K562 (cell line): ENCODE results near the gene PIH1D1. TPM values are rescaled to one million over a fixed set of nuclear protein-coding genes. Genes with fewer than 3 reads are reported as not detected.

Source experiments
- JUNB ChIP-seq: fragments of 450-650 bp; formaldehyde crosslinking; conservative IDR thresholded peaks from 2 replicates; pipeline ENCODE4 v1.4.0; 2020; ENCODE audit warnings: mild to moderate bottlenecking
- ZKSCAN1 ChIP-seq: fragments of 150-350 bp; IDR thresholded peaks from 2 replicates; pipeline ENCODE4 v1.6.1; 2016; ENCODE audit warnings: low read depth, low read length
- polyA plus RNA-seq, 8 experiments: library from polyadenylated mRNA; depleted of rRNA in 4 of 8; stranded (reverse) in 5 of 8; unstranded in 3 of 8; fragments of >200 nt; fragmentation: Nextera tagmentation in 2 of 8; fragmentation: Illumina TruSeq in 1 of 8; extraction: Ambion mirVana in 2 of 8; extraction: Trizol in 1 of 8; gene quantifications; 2 replicates each; pipeline versions ENCODE4 v1.2.1 to v1.2.3, GENCODE V29; 2011 to 2014; ENCODE audit warnings: inconsistent platforms in 1 of 8, missing spikeins in 1 of 8
- total RNA-seq, 7 experiments: library from RNA; depleted of rRNA in 6 of 7; stranded (reverse); fragments of >200 nt in 6 of 7; fragmentation: Illumina TruSeq in 2 of 7; extraction: Trizol in 2 of 7; gene quantifications; 2 replicates each; pipeline versions ENCODE4 v1.2.1 to v1.2.3, GENCODE V29; 2011 to 2021; ENCODE audit warnings: low replicate concordance in 1 of 7
- TF ChIP-seq, protein P1 (sequence below), 2 experiments: fragments of 450-650 bp; IDR thresholded peaks; 2 replicates each; pipeline ENCODE4 v1.6.1; 2016; ENCODE audit warnings: mild to moderate bottlenecking in 2 of 2, borderline replicate concordance in 1 of 2, low read depth in 1 of 2, moderate library complexity in 1 of 2
- TF ChIP-seq, protein P2 (sequence below), 2 experiments: fragments of 450-650 bp; IDR thresholded peaks; 2 replicates each; pipeline ENCODE4 v1.6.1; 2016
- TF ChIP-seq, protein P3 (sequence below), 2 experiments: fragments of 450-650 bp in 1 of 2; sonication (generic) in 1 of 2; formaldehyde crosslinking in 1 of 2; IDR thresholded peaks; 2 replicates each; pipeline versions ENCODE4 v1.7.1 to v1.9.0; 2016 to 2022; ENCODE audit warnings: inconsistent platforms in 1 of 2, mild to moderate bottlenecking in 1 of 2, missing genetic modification reagents in 1 of 2

Gene PIH1D1
- total and polyA plus RNA-seq, 9 of the 15 experiments (the other 6 are each of a cell fraction or from before 2014, with no cell fraction given), result 26.5 to 224 (median 137) TPM

DNA sequence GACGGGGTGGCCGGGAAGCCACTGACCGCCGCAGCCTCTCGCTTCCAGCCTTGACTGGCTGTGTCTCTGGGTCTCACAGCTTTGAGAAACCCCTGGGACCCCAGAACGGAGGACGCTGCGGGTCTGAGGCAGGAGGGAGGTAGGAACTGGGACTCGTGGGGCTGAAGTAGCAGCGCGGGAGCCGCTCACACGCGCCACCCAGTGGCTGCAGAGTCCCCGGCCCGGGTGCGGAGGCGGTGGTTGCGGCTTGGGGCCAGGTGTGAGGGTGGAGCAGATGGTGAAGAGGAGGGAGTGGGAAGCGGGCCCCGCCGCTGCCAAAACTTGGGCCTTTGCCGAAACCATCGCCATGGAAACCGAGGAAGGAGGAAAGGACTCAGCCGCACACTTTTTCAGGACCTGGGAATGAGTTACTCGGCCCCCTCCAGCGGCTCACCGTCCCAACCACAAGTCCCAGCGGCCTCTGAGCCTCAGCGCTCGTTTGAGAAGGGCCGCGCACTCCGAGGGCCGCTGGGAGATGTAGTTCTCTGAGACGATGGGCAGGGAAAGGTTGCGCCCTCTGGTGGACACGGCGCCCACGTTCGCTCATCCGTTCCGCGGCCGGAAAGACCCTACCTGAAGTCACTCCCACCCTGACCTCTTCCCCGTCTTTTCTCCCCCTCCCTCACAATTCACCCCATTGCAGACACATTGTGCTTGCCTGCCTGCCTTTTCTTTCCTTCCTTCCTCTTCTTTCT, 8.1 kb downstream of the PIH1D1 start (continued):
- TF ChIP-seq, protein P1, sequence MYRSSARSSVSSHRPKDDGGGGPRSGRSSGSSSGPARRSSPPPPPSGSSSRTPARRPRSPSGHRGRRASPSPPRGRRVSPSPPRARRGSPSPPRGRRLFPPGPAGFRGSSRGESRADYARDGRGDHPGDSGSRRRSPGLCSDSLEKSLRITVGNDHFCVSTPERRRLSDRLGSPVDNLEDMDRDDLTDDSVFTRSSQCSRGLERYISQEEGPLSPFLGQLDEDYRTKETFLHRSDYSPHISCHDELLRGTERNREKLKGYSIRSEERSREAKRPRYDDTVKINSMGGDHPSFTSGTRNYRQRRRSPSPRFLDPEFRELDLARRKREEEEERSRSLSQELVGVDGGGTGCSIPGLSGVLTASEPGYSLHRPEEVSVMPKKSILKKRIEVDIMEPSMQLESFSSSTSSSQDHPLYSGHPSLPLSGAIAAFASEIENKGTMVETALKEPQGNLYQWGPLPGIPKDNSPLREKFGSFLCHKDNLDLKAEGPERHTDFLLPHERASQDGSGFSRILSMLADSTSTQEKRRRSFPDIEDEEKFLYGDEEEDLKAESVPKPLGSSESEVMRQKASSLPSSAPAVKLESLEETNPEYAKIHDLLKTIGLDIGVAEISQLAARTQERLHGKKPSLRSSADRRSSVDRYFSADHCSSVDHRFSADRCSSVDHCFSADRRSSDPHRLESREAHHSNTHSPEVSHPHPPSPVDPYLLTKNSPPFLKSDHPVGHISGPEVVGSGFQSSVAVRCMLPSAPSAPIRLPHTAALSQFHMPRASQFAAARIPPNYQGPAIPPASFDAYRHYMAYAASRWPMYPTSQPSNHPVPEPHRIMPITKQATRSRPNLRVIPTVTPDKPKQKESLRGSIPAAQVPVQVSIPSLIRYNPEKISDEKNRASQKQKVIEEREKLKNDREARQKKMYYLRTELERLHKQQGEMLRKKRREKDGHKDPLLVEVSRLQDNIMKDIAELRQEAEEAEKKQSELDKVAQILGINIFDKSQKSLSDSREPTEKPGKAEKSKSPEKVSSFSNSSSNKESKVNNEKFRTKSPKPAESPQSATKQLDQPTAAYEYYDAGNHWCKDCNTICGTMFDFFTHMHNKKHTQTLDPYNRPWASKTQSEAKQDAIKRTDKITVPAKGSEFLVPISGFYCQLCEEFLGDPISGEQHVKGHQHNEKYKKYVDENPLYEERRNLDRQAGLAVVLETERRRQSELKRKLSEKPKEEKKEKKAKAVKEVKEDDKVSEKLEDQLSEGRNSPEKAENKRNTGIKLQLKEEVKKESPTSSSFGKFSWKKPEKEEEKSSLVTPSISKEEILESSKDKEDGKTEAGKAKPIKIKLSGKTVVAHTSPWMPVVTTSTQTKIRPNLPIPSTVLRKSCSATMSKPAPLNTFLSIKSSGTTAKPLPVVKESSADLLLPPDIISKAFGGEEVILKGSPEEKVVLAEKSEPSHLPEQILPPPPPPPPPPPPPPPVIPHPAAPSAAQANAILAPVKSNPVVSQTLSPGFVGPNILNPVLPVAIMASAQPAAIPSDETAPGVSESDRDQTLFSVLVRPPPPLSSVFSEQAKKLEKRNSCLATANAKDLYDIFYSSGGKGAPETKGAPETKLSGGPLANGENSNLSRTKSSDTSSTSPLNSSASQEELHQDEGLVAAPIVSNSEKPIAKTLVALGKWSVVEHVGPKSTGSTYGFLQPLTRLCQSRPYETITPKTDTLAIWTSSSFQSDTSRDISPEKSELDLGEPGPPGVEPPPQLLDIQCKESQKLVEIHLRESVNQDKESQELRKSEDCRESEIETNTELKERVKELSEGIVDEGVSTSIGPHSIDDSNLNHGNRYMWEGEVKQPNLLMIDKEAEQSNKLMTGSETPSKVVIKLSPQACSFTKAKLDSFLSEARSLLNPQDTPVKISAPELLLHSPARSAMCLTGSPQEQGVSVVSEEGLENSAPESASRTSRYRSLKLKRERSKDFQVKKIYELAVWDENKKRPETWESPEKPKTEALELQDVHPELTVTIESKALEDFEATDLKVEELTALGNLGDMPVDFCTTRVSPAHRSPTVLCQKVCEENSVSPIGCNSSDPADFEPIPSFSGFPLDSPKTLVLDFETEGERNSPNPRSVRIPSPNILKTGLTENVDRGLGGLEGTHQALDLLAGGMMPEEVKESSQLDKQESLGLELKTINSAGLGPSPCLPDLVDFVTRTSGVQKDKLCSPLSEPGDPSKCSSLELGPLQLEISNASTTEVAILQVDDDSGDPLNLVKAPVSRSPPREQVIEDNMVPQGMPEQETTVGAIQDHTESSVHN (IDR thresholded peaks at IDR 0.05; ENCODE audit: borderline replicate concordance in 1 of 2, low read depth in 1 of 2), result no peak
- TF ChIP-seq JUNB (no peak), ZKSCAN1 (no peak)
- TF ChIP-seq, protein P2, sequence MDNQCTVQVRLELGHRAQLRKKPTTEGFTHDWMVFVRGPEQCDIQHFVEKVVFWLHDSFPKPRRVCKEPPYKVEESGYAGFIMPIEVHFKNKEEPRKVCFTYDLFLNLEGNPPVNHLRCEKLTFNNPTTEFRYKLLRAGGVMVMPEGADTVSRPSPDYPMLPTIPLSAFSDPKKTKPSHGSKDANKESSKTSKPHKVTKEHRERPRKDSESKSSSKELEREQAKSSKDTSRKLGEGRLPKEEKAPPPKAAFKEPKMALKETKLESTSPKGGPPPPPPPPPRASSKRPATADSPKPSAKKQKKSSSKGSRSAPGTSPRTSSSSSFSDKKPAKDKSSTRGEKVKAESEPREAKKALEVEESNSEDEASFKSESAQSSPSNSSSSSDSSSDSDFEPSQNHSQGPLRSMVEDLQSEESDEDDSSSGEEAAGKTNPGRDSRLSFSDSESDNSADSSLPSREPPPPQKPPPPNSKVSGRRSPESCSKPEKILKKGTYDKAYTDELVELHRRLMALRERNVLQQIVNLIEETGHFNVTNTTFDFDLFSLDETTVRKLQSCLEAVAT (IDR thresholded peaks at IDR 0.05), result peak; percentile 8 to 70; a peak in 1 of 4 replicates
- TF ChIP-seq, protein P3, sequence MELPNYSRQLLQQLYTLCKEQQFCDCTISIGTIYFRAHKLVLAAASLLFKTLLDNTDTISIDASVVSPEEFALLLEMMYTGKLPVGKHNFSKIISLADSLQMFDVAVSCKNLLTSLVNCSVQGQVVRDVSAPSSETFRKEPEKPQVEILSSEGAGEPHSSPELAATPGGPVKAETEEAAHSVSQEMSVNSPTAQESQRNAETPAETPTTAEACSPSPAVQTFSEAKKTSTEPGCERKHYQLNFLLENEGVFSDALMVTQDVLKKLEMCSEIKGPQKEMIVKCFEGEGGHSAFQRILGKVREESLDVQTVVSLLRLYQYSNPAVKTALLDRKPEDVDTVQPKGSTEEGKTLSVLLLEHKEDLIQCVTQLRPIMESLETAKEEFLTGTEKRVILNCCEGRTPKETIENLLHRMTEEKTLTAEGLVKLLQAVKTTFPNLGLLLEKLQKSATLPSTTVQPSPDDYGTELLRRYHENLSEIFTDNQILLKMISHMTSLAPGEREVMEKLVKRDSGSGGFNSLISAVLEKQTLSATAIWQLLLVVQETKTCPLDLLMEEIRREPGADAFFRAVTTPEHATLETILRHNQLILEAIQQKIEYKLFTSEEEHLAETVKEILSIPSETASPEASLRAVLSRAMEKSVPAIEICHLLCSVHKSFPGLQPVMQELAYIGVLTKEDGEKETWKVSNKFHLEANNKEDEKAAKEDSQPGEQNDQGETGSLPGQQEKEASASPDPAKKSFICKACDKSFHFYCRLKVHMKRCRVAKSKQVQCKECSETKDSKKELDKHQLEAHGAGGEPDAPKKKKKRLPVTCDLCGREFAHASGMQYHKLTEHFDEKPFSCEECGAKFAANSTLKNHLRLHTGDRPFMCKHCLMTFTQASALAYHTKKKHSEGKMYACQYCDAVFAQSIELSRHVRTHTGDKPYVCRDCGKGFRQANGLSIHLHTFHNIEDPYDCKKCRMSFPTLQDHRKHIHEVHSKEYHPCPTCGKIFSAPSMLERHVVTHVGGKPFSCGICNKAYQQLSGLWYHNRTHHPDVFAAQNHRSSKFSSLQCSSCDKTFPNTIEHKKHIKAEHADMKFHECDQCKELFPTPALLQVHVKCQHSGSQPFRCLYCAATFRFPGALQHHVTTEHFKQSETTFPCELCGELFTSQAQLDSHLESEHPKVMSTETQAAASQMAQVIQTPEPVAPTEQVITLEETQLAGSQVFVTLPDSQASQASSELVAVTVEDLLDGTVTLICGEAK (IDR thresholded peaks at IDR 0.05), result peak; percentile 74; the same call in 1 of the 2 replicates
- TF ChIP-seq, protein P3 (CRISPR knock-in tag; IDR thresholded peaks at IDR 0.05), result no peak
